HT-29 (cell line): Measurements from ENCODE around the gene RIOK2. TPM values are rescaled to one million over a fixed set of nuclear protein-coding genes. Genes with fewer than 3 reads are reported as not detected.
A peak's percentile ranks its signal among the peaks of the same experiment; 100 is the strongest.
"Not testable (repeated sequence)": the region's sequence is repeated elsewhere in the genome, so short reads cannot be mapped to it uniquely, and the experiment has no call there.

Experiments
- DNase-seq: peaks from one replicate; pipeline ENCODE4 v3.0.0-alpha.2; 2015; ENCODE audit warnings: low spot score
- total RNA-seq: library from RNA; depleted of rRNA; stranded (reverse); fragments of >200 nt; shearing (Covaris generic); gene quantifications from 2 replicates; pipeline ENCODE4 v1.2.3, GENCODE V29; 2014

The RIOK2 gene
- total RNA-seq, 1 experiment from 2014 or later = 13.4 TPM

- no peak for DNase-seq
Observed at GRCh38 chr5:97167435-97167834, 15.6 kb downstream of the RIOK2 start.

DNA sequence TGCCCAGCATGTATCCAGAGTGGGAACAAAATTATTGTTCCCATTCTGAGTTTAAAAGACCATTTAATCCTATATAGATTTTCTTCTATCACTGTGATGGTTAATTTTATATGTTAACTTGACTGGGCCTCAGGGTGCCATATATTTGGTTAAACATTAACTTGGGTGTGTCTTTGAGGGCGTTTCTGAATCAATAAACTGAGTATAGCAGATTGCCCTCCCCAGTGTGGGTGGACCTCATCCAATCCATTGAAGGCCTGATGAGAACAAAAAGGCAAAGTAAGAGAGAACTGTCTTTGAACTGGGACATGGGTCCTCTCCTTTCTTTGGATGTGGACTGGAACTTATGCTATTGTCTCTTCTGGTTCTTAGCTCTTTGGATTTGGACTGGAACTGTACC lies 17.3 kb downstream of the RIOK2 start:
- DNase-seq = peak; percentile 11

- no peak for DNase-seq
Observed at GRCh38 chr5:97164846-97165245, 18.2 kb downstream of the RIOK2 start.

DNA sequence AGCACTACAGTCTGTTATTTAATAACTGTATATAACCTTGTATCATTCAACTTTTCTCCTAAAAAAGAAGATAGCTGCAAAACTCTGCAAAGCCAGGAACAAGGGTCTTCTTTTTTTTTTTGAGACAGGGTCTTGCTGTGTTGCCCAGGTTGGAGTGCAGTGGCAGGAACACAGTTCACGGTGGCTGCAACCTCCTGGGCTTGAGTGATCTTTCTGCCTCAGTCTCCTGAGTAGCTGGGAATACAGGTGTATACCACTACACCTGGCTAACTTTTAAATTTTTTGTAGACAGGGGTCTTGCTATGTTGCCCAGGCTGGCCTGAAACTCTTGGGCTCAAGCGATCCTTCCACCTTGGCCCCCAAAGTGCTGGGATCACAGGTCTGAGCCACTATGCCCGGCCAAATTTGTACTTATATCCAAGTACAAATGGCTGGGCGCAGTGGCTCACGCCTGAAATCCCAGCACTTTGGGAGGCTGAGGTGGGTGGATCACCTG lies 19.2 kb downstream of the RIOK2 start:
- no peak for DNase-seq

GRCh38 chr5:97163360-97163764 lies 19.7 kb downstream of the RIOK2 start:
- peak; percentile 30 for DNase-seq

- peak; percentile 87 for DNase-seq
Observed at GRCh38 chr5:97162045-97162444, 21.0 kb downstream of the RIOK2 start.

DNA sequence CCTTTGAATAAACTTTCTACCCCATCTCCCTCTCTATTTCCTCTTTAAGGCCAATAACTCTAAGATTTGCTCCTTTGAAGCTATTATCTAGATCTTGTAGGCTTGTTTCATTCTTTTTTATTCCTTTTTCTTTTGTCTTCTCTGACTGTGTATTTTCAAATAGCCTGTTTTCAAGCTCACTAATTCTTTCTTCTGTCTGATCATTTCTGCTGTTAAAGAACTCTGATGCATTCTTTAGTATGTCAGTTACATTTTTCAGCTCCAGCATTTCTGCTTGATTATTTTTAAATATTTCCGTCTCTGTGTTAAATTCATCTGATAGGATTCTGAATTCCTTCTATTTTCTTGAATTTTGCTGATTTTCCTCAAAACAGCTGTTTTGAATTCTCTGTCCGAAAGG lies 25.4 kb downstream of the RIOK2 start:
- DNase-seq = no peak

DNA sequence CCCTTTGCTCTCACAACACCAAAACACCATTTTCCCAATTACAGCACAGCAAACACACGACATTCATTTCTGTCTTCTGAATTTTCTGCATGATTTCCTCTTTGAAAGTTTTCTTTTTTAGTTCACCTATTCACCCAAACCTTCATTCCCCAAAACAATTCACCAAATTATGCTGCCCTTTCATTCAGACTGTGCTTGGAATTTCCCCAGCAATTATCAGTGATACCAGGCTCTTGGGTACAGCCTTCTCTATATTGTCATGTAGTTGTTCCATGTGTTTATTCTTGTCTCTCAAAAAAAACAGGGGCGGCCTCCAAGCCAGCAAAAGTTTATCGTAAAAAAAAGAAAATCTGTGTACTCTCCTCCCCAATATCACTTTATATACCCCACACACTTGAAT lies 31.7 kb downstream of the RIOK2 start:
- DNase-seq = no peak

DNA sequence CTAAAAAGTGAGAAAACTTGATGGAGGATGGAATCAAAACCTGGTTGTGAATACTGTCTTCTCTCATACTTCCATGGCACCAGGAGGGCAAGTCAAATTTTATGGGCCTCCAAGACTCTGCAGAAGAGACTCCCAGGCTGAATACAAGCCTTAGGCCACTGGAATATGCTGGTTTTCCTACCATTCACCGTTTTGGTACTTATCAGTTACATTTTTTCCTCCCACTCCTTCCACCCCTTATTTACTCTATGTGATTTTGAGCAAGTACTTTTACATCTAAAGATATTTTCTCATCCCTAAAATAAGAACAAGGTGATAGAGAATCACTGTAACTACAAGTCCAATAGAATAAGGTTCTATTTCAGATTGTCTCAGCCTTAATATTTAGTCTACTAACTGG lies 32.6 kb downstream of the RIOK2 start:
- no peak for DNase-seq

DNA sequence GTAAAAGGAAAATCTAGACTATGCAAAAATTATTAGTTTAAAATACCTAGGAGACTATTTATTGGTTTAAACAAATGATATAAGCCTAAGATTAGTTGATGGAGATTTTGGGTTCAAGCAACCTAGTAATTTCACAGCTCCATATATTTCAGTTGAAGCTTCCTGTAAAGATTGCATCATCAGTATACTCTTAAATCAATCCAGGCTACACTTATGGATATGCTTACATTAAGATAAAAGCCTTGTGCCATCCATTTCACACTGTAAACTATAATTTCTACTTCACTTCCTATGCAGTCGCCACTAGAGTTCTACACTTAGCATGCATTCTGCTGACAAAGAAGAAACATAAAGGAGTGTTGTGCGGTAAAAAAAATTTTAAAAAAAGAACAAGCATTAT lies 33.3 kb downstream of the RIOK2 start:
- no peak for DNase-seq

- DNase-seq = no peak
Observed at GRCh38 chr5:97148288-97148687, 34.8 kb downstream of the RIOK2 start.

GRCh38 chr5:97143704-97144103 lies 39.3 kb downstream of the RIOK2 start:
- DNase-seq = no peak

GRCh38 chr5:97142521-97143254 lies 40.4 kb downstream of the RIOK2 start, which contains the start of gene LIX1:
Gene LIX1 (minus strand): TSS chr5:97142611. CDS start chr5:97142576, 35 bp downstream.
- peak; percentile 51 for DNase-seq

DNA sequence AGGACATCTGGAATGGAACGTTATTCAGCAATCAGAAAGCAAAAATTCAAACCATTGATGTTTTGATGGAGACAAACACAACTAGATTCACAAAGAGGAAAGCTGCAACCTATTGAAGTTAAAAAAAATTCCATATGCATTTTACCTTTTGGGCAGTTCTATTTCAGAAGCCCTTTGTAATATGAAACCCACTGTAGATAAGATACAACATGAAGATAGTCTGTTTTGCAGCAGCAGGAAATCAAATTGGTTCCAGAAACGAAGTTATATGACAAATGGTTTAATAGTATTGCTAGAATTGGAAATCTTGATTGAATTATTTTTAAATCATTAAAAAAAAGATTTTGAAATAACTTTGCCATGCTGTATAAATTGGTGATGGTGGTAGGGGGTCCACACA lies 41.5 kb downstream of the RIOK2 start:
- no peak for DNase-seq

DNA sequence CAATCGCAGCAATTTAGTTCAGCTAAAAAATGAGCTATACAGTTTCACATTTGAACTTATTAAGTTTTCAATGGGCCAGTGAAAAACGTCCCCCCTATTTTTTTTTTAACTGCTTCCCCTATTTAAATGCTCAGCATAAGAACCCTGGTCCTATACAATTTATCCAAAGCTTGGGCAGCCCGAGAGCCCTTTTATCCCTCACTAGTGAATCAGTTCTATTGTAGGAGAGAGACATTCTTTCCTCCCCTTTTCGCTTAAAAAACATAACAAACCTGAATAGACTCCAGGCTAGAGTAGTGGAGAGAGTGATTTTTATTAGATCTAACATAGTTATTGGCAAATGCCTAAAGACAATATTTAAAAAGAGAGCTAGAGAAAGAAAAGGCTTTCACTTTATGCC lies 42.0 kb downstream of the RIOK2 start:
- no peak for DNase-seq

DNA sequence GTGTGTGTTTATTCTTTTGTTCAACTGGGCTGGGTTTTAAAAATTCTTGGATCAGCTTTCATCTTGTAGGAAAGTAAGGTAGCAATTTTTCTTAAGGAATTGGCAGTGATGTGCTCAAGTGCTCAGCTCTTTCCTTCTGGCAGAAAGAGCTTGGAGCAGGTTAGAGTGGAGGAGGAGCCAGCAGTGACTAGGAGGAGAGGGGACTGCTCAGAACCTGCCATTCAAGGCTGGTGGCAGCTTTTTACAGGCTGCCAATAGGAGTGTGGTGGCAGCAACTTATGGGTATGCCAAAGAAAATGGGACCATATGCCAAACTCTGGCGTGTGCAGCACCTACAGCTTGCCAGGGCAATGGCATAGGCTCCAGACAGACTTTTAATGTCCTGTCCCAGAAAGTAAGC lies 42.8 kb downstream of the RIOK2 start:
- not testable (repeated sequence) for DNase-seq

GRCh38 chr5:97136475-97136874 lies 46.6 kb downstream of the RIOK2 start:
- DNase-seq = no peak

DNA sequence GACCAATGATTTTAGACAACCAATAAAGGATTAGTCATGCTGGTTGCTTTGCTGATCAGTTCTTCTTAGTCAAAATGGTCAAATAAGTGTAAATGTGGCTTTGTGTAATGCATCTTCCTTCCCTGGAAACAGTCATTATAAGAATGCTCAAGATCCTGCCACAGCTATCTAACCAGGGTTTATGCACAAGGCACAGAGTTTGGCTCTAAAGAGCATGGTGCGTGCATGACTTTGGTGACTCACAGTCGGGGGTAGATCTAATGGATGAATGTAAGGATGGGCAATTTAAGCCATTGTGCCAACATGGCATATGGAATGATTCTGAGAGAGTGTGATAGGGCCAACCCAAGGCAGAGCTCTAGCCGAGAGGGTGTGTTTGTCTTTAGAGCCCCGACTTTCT lies 47.2 kb downstream of the RIOK2 start:
- DNase-seq = no peak

- DNase-seq = no peak
Observed at GRCh38 chr5:97134634-97135033, 48.4 kb downstream of the RIOK2 start.

DNA sequence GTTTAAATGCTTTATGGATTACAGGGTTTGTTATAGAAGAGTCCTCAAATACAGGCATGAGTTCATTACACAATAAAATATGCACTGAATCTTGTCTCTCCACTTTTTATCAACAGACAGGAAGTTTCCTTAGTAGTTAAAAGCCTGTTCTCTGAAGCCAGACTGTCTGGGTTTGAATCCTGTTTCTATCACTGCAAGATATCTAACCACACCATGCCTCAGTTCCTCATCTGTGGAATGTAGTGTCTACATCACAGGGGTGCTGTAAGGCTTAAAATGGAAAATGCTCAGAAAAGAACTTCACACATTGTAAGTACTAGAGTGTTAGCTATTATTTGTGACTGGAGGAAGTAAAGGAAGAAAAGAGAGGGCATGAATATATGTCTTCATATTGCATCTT lies 49.9 kb downstream of the RIOK2 start:
- no peak for DNase-seq

DNA sequence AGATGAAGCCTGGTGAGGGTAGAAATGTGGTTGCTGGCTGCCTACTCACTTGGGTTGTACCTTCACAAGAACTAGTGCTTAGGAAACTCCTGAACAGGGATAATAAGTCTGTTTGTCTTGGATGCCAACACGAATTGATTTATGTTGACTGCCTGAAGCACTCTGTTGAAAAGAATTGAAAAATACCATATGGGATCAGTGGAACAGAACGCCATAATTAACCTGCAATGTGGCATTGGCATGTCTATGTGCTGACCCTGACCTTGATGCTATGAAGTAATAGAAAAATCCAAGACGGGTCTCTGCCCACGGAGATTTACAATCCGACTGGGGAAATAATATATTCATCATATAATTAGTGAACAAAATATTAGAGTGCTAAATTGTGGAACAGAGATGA lies 51.1 kb downstream of the RIOK2 start:
- DNase-seq = no peak

DNA sequence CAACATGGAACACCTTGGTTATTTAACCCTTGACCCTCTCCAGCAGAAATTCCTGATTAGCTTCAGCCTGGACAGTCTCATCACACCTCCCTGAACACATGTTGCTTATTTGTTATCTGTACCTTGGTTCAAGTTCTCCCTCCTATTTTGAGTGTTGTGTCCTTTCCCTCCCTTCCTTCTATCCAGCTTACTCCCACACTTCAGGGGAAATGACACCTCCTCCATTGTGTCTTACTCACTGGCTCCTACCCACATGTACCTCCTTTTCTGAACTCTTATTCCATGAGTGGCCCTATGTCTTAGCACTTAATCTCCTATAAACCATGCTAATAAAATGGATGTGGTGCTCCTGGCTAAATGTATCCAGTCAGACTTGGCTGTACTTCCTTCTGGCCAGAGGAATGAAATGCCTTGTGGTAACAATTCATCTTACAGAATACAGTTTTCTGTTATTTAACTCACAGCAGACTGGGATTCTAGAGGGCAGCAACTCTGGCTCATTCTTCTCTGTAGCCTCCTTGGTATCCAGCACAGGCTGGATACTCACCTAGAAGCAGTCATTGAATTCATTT lies 51.8 kb downstream of the RIOK2 start:
- no peak for DNase-seq

GRCh38 chr5:97127727-97128126 lies 55.3 kb downstream of the RIOK2 start:
- no peak for DNase-seq
